Peyer's patch (tissue), 4 donors: ENCODE measurements around the gene MAPK1.

ENCODE experiments used
- CTCF ChIP-seq, 6 experiments: fragments of 450-650 bp in 4 of 6; fragments of 200-600 bp in 2 of 6; sonication (generic) in 1 of 6; IDR thresholded peaks; one replicate each; pipeline ENCODE4 v1.5.1; 2017 to 2019; ENCODE audit warnings: antibody characterized with exemption in 6 of 6, mild to moderate bottlenecking in 3 of 6, moderate library complexity in 1 of 6
- POLR2A ChIP-seq, 2 donors: fragments of 450-650 bp; IDR thresholded peaks; one replicate each; pipeline ENCODE4 v1.5.1; 2017; ENCODE audit warnings: antibody characterized with exemption in 2 of 2, mild to moderate bottlenecking in 2 of 2, moderate library complexity in 2 of 2

DNA sequence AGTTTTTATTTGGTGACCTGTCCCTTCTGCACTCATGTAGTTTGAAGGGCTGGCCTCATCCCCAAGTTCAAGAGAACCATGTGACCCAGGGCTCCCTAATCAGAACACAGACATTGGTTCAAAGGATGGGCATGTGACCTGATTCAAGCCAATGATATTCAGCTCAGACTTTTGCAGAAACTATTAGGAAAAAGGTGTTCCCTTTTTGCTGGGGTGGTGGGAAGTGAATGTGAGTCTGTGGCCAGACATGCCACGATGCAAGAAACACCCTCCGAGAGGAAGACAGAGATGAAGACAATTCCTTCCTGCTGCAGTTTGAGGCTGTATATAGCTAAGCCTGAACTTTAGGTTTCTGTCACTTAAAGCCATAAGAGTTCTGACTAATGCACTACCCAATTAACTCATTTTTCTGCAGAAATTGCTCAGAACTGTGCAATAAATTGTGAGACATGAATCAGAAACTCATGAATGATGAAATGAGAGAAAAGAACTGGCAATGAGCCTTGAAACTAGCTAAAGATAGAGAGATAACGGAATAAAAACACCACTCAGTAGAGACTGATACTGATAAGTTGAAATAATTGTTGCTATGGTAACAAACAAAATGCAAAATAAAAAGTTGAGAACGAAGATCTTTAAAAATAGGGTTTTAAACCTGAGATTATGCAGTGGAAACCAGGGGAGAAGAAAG, 9.2 kb upstream of the MAPK1 start:
- no peak for TF ChIP-seq CTCF (IDR thresholded peaks at IDR 0.05)
- TF ChIP-seq POLR2A (IDR thresholded peaks at IDR 0.05): no peak
